Putamen (tissue), 1 donor: Measurements from ENCODE around the gene FGF22.
"Not testable (repeated sequence)": the region's sequence is repeated elsewhere in the genome, so short reads cannot be mapped to it uniquely, and the experiment has no call there.

Experiments
- DNase-seq: peaks from one replicate; pipeline ENCODE4 v3.0.0-alpha.2; 2016; ENCODE audit warnings: low spot score

FGF22 gene

GRCh38 chr19:639253-640160, at the start of gene FGF22:
FGF22 (plus strand) TSS chr19:639879; CDS start chr19:639926, 47 bp downstream.
- DNase-seq: peak; percentile 87

GRCh38 chr19:590396-590745, 49.3 kb upstream of the FGF22 start:
- no peak for DNase-seq

GRCh38 chr19:590750-591098, 49.0 kb upstream of the FGF22 start:
- DNase-seq: no peak

GRCh38 chr19:591099-591958, 48.4 kb upstream of the FGF22 start:
- DNase-seq: no peak

- no peak for DNase-seq
Observed at GRCh38 chr19:592101-592500, 47.6 kb upstream of the FGF22 start.

GRCh38 chr19:593055-593454, 46.6 kb upstream of the FGF22 start:
- DNase-seq: no peak

GRCh38 chr19:593505-593904, 46.2 kb upstream of the FGF22 start:
- no peak for DNase-seq

GRCh38 chr19:594265-594870, 45.3 kb upstream of the FGF22 start:
- no peak for DNase-seq

- no peak for DNase-seq
Observed at GRCh38 chr19:595326-596262, 44.1 kb upstream of the FGF22 start.

GRCh38 chr19:596263-596655, 43.4 kb upstream of the FGF22 start:
- no peak for DNase-seq

- DNase-seq: no peak
Observed at GRCh38 chr19:597406-598315, 42.0 kb upstream of the FGF22 start.

GRCh38 chr19:601310-601709, 38.4 kb upstream of the FGF22 start:
- no peak for DNase-seq

- DNase-seq: no peak
Observed at GRCh38 chr19:601790-602189, 37.9 kb upstream of the FGF22 start.

GRCh38 chr19:602391-603301, 37.0 kb upstream of the FGF22 start:
- no peak for DNase-seq

GRCh38 chr19:603302-603639, 36.4 kb upstream of the FGF22 start:
- DNase-seq: not testable (repeated sequence)

- not testable (repeated sequence) for DNase-seq
Observed at GRCh38 chr19:603779-604178, 35.9 kb upstream of the FGF22 start.

- no peak for DNase-seq
Observed at GRCh38 chr19:604355-604754, 35.3 kb upstream of the FGF22 start.

GRCh38 chr19:605061-605971, 34.4 kb upstream of the FGF22 start:
- not testable (repeated sequence) for DNase-seq
